ENCODE data around the gene NRROS.

NRROS gene

DNA sequence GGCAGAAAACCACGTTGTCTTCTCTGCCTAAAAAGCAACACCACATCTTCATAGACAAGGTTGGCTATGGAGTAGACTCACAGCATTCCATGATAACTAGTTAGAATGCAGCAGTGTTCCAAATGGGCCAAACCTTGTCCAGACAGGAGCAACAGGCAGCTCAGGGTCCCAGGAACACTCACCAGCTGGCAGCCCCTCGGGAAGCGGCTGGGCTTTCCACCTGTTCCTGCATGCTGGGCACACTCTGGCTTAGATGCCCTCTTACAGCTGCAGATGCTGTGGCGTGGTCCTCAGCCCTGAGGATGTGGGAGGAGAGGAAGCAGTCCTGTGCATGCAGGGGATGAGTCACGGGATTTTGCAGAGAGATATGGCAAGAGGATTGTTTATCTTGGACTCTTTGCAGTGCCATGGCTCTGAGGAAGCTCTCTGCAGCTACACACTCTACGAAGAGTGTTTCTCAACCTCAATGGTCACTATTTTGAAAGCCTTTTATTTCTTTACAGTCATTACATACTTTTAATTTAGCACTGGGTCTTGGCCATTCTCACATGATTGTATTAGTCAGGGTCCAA, 11.3 kb downstream of the NRROS start:
- DNase-seq = peak; percentile 91

DNA sequence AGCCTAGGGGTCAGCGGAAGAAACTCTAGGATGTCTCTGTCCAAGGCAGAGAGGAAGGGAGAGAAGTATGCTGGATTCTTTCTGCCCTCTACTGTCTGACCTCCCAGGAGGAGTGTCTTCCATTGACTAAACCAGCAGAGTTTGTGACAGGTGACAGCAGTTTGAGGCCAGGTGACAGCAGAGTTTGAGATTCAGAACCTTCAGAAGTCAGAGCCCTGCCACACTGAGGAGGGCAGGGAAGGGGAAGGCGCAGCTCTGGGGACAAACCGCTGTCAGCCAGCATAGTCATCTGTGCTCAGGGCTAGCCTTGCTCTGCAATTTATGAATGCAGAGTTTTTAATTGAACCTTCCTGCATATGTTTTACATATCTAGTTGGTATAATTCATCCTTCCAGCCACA, 12.3 kb downstream of the NRROS start:
- no peak for DNase-seq

DNA sequence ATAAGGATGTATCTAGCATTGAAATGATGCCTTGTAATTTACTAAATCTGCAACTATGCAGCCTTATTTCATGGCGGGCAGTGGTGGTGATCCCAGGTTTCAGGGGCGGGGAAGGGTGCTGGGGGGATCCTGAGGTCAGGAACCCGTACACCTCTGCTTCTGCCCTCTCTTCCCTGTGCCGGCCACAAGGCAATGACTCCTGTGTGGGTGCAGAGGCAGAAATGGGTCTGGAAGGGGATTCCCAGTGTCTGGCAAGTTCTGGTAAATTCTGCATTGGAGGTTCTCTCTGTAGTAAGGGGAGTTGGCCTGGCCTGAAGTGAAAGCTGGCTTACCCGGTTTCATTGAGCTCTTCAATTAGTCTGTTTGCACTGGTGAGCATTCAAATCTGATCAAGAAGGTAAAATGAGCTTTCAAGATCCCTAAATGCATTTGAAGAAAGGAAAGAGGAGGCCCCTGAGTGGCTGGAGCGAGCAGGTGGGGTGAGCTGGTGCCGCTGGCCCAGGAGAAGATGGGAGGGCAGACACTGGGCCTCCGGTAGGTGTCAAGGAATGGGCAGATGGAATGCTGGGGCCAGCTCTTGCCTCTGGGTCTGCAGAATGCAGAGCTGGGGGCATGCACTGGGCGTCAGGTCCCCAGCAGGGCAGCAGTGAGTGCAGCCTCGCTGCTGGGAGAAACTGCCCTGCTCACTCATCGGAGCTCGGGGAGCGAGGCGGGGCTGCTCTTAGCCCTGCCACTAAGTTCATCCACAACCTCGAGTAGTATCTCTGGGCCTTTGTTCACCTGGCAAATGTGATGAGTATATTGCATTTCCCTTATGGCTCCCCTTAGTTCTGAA, 13.7 kb downstream of the NRROS start:
- no peak for DNase-seq

DNA sequence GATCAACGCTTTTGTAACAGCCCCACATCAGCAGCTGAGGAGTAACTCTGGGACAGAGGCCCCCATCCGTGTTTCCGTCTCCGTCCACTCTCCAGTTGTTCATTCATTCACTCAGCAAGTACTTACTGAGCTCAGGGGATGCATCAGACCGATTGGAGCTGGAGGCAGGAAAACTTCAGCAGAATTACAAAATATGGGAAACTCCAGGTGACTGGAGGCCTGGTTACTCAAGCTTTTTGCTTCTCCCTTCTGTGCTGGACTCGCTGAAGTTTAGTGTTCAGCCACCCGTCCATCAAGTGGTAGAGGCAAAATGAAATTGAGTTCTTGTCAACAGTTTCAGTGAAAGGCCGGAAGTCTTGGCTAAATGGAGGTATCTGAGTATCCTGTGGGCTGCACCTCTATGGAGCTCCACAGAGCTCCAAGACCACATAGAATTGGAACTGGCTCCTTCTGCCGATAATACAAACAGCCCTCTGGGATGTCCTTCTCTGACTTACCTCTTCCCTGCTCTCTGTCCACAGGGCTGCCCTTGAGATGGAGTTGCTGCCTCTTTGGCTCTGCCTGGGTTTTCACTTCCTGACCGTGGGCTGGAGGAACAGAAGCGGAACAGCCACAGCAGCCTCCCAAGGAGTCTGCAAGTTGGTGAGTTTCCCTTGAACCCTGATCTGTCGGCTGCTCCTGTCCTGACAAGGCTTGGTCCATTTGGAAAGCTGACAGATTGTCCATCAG, 14.7 kb downstream of the NRROS start:
- DNase-seq = no peak

DNA sequence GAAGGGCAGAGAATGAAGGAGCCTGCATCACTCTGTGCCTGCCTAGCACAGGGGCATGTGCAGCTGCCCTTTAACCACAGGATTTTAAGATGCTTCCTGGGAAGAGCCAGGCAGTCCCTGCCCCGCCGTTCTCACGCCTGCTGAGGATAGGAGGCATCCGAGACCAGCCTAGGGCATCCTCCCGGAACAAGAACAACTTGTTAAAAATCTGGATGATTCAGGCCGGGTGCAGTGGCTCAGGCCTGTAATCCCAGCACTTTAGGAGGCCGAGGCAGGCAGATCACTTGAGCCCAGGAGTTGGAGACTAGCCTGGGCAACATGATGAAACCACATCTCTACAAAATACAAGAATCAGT, 15.2 kb downstream of the NRROS start:
- DNase-seq = no peak

DNA sequence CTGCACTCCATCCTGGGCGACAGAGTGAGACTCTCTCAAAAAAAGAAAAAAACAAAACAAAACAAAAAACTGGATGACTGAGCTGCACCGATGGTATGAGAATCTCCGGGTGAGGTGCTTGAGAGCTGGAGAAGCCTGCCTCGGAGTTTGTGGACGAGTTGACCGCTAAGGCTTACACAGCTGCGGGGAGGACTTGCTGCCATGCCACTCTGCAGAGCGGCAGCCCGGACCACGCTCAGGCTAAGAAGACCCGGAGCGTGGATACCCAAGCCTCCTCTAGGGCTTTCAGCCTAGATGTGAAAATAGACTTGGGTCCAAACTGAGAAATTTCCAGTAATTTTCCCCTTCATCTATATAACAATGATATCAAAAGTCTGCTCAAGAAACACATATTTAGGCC, 16.0 kb downstream of the NRROS start:
- no peak for DNase-seq

DNA sequence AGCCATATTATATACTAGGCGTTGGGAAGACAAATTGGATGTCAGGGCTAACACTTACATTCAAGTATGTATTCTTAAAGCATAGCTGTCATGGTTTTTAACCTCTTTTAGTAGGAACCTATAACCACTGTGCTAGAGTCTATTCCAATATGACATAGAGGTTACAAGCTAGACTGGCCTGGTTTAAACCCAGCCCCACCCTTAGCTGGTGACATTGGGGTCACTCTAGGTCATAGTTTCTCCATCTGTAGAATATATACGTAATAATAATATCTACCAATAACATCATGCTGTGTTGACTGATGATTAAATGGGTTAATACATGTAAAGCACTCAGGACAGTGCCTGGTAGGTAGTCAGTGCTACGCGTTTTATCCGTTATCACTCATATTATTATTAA, 16.7 kb downstream of the NRROS start:
- DNase-seq = no peak

DNA sequence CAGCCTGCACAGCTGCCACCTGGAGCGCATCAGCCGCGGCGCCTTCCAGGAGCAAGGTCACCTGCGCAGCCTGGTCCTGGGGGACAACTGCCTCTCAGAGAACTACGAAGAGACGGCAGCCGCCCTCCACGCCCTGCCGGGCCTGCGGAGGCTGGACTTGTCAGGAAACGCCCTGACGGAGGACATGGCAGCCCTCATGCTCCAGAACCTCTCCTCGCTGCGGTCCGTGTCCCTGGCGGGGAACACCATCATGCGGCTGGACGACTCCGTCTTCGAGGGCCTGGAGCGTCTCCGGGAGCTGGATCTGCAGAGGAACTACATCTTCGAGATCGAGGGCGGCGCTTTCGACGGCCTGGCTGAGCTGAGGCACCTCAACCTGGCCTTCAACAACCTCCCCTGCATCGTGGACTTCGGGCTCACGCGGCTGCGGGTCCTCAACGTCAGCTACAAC, 20.4 kb downstream of the NRROS start:
- no peak for DNase-seq

DNA sequence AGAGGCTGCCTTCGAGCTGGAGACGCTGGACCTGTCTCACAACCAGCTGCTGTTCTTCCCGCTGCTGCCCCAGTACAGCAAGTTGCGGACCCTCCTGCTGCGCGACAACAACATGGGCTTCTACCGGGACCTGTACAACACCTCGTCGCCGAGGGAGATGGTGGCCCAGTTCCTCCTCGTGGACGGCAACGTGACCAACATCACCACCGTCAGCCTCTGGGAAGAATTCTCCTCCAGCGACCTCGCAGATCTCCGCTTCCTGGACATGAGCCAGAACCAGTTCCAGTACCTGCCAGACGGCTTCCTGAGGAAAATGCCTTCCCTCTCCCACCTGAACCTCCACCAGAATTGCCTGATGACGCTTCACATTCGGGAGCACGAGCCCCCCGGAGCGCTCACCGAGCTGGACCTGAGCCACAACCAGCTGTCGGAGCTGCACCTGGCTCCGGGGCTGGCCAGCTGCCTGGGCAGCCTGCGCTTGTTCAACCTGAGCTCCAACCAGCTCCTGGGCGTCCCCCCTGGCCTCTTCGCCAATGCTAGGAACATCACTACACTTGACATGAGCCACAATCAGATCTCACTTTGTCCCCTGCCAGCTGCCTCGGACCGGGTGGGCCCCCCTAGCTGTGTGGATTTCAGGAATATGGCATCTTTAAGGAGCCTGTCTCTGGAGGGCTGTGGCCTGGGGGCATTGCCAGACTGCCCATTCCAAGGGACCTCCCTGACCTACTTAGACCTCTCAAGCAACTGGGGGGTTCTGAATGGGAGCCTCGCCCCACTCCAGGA, 21.1 kb downstream of the NRROS start:
- DNase-seq = no peak

DNA sequence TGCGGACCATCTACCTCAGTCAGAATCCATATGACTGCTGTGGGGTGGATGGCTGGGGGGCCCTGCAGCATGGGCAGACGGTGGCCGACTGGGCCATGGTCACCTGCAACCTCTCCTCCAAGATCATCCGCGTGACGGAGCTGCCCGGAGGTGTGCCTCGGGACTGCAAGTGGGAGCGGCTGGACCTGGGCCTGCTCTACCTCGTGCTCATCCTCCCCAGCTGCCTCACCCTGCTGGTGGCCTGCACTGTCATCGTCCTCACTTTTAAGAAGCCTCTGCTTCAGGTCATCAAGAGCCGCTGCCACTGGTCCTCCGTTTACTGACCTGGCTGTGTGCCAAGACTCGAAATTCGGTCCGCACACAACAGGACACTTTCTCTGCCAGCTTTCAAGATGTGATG, 21.9 kb downstream of the NRROS start:
- no peak for DNase-seq

DNA sequence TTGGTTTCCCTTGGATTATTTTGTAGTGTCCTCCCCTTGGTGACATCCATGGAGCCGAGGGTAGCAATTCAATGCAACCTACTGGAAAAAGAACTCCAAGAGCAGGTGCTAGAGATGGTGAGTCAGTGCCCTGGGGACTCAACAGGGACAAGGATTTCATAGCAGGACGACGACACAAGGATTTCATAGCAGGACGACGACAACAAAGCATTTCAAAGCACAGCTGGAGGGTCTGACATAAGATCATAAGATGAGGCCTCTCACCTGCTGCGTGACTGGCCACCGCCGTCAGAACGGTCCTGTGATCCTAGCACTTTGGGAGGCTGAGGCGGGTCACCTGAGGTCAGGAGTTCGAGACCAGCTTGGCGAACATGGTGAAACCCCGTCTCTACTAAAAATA, 22.5 kb downstream of the NRROS start:
- no peak for DNase-seq

DNA sequence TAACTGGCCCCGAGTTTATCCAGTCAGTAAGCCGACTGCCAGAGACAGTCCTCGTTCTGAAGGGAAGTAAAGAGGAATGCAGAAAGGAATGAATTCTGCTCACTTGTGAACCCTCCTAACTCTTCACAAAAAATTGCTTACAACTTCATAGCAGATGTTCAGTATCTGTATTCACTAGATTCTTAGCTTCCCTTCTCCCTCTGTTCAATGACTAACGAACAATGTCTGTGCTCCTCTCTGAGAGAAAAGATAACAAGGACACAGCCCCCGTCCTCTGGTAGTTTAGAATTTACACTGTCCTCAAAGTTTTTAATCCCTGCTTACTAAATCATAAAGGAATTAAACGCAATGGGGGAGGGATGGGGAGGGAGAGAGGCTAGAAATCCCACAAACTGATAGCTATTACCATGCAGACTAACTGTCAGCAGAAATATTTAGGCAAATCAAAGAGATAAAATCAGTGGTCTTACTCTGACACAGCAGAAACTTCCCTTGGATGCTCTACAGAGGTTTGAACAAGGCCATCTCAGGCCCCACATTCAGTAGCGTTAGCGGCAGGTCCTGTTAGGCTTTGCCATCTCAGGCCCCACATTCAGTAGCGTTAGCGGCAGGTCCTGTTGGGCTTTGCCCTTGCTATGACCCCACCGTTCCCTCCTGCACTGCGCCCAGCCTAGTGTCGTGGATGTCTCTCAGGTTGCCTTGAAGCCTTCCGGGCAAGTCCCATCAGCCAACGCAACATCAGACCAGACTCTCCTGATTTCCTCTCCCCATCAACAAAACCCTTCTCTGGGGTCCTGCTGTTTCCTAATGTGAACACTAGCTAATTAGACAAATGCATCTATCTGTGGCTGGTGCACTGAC, 23.4 kb downstream of the NRROS start:
- DNase-seq = peak; percentile 60

DNA sequence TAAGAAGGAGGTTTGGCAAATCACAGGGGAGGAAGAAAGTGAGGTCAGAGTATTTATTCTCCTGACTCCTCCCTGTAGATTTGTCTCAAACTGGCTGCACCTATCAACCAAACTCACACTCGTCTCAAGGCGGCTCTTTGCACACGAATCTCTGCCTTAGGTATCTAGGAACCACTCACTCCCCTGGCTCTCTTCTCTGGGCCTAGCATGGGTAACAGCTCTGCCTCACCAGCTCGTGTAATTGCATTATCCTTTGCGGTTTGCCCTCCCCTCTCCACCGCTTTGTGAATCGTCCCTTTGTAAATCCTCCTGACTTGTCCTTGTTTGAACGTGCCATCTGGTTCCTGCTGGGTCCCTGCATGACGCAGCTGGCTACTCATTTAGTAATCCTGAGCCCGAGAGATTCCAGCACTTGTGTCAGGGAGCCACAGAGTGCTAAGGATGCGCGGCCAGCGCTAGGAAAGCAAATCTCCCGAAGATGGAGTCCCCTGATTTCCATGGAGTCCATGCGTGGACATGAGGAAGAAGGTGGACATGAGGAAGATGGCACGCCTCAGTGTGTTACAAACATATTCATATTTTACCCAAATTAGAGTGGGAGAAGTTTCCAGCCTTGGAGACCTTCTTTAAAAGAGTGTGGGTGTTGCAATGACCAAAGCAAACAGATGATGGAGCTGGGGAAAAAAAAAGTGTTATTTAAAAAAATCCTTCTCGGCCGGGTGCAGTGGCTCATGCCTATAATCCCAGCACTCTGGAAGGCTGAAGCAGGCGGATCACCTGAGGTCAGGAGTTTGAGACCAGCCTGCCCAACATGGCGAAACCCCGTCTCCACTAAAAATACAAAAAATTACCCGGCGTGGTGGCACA, 26.7 kb downstream of the NRROS start:
- peak; percentile 49 for DNase-seq

DNA sequence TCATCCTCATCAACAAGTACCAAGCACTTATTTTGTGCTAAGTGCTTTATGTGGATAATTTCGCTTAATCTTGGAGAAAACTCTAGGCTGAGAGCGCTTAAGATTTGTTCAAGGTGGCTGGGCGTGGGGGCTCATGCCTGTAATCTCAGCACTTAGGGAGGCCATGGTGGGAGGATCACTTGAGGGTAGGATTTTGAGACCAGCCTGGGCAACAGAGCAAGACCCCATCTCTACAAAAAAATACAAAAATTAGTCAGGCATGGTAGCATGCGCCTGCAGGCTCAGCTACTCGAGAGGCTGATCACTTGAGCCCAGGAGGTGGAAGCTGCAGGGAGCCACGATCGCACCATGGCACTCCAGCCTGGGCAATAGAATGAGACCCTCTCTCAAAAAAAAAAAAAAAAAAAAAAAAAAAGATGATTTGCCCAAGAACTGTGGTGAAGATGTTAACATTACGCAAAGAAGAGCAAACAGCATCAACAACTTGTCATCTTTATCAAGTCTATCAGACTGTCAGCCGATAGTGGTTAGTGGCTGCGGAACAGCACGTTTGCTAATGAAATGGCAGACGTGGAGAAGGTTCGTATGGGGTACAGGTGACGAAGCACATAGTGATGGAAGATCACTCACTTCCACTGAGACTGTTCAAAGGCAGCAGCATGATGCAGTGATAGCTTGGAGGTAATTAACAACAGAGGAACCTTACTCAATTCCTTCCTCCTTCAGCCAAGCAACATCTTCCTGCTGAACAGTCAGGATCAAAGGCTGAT, 27.7 kb downstream of the NRROS start:
- no peak for DNase-seq

DNA sequence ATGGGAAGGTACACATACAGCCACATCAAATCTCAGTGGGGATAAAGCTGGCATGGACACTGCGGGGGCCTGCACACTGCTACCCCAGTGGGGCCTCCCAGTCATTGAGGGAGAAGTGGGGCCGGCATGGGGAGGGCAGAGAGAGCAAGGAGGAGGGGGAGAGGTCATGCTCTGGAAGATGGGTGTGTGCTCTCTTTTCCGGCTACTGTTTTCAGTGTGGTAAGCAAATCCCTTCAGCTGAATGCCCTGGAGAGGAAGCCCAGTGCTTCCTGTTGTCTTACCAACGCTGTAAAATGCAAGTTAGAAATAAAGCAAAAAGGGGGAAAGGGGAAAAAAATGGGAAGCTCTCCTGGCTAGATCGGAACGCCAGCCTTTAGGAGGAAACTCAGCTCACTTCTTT, 30.8 kb downstream of the NRROS start:
- DNase-seq = no peak

DNA sequence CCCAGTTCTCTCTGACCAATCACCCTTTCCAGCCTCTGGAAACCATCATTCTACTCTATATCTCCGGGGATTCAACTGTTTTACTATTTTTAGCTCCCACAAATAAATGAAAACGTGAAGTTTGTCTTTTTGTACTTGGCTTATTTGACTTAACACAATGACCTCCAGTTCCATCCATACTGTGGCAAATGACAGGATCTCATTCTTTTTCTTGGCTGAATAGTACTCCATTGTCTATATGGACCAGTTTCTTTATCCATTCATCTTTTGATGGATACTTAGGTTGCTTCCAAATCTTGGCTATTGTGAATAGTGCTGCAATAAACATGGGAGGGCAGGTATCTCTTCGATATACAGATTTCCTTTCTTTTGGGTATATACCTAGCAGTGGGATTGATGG, 34.1 kb downstream of the NRROS start:
- DNase-seq = no peak

DNA sequence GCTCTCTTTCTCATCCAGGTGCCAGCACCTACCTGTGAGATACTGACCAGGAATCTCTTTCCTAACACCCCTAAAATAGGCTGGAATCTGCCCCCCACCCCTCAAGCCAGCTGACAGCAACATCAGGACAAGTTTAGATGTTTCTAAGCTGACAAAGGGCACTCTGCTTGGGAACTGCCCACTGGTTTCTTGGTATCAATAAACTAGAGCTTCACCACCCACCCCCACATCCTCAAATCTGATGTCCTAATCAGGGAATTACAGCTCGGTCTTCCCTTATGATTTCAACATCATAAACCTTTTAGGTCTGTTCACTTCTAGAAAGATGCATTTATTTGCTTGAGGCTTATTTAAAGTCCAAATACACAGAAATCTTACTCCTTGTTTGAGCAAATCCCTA, 37.9 kb downstream of the NRROS start:
- no peak for DNase-seq

DNA sequence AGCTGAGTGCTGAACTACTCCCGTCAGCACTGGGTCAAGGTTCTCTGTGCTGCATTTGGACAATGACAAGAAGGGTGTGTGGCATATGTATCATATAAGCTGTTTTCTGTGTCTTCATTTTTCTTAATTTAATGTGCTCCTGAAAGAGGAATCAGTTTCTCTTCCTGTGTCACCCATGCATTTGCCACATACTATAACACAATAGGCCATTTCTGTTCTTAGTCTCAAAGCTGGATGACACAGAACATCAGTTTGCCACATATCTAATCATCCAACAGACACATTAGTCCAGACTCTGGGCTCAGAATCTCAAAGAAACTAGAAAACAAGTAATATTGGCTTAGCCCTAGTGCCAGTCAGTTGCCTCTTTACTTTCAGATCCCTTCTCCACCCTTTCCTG, 38.4 kb downstream of the NRROS start:
- DNase-seq = no peak

DNA sequence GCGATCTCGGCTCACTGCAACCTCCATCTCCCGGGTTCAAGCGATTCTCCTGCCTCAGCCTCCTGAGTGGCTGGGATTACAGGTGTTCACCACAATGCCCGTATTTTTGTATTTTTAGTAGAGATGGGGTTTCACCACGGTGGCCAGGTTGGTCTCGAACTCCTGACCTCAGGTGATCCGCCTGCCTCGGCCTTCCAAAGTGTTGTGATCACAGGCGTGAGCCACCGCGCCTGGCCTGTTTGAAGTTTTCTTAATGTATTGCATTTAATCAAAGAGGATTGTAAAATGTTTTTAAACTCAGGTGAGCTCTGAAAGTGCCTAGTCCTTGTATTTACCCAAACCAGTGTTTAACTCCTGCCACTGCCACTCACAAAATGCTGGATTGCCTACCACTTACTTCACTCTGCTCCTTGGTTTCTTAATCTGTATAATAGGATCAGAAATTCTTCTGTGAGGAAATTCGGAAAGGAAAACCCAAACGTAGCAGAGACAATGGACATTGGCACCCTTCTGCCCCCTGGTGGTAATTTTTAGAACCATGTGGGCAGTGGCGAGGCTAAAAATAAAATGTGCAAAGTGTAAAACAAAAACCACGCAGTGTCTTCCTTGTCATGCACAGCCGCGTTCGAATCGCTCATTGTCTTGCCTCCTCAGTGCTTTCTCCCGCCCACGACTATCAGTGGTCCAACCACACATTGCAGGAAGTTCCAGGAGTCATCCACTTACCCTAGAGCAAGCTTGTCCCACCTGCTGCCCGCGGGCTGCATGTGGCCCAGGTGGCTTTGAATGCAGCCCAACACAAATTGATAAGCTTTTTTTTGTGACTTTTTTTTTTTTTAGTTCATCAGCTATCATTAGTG, 45.3 kb downstream of the NRROS start:
- peak; percentile 39 for DNase-seq
